ENCODE data around the gene MYO5B.

Gene MYO5B

DNA sequence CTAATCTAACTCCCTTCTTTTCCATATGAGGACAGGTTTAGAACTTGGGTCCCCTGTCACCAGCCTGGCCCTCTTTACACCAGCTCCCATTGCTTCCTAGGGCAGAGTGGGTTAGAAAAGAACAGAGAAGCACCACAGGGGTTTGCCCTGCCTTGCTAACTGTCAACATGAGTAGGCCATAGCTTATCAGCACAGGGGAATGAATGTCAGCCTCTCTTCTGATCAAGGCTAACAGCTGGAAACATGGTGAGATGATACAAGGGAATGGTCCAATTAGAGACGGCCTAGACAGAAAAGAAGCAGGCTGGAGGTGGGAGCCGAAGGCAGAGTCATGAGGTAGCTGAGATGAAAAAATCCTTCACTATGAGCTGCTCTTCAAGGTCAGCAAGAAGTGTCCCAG is 192.2 kb downstream of the MYO5B start:
- Histone ChIP-seq H3K79me2 (ENCODE audit: control insufficient read depth, low read length) (no peaks in the 10 kb centered on the region), H3K4me2 (ENCODE audit: low read length) (no peak overlapping the region), H4K20me1 (ENCODE audit: control insufficient read depth, insufficient read depth, low read depth, low read length) (no peaks in the 10 kb centered on the region), H3K4me1 (ENCODE audit: control insufficient read depth, low read length) (no peaks in the 10 kb centered on the region), H3K27ac (ENCODE audit: low read depth, low read length) (no peak overlapping the region), H3K36me3 (ENCODE audit: control insufficient read depth, low read length) (no peaks in the 10 kb centered on the region), H3K9me3 (ENCODE audit: control insufficient read depth, insufficient read depth, low read length) (no peaks in the 10 kb centered on the region), H3F3A (ENCODE audit: control insufficient read depth, insufficient read depth) (no peaks in the 10 kb centered on the region), H3K4me3 (ENCODE audit: low read length) (no peak overlapping the region), H3K9me2 (replicated peaks; ENCODE audit: control insufficient read depth, low read length) (no peaks in the 10 kb centered on the region), H3K27me3 (ENCODE audit: control insufficient read depth, low read length) (peaks cover 12% of the 10 kb centered on the region; the same call in 1 of the 2 replicates)
- no peak for TF ChIP-seq EZH2phosphoT487 (IDR thresholded peaks at IDR 0.05; ENCODE audit: borderline replicate concordance, low read length)
- TF ChIP-seq CTCF (IDR thresholded peaks at IDR 0.05; ENCODE audit: low read depth, low read length, poor library complexity, severe bottlenecking), result no peak

DNA sequence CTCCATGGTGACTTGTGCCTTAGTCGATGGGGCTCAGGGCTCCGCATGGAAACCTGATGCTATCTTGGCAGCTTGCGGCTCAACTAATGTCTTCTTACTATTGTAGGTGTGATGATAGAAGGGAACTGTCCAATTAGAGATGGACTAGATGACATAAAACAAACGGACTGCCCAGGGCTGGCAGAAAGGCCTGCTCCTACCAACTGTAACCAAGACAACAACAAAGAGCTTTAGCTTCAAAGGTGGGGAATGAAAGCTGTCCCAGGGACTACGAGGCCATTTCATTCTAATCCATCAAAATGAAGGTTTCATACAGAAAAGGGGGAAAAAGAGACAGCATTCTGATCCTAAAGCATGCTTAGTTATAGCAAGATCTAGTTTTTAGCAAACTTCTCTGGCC is 194.7 kb downstream of the MYO5B start:
- H3F3A ChIP-seq (ENCODE audit: control insufficient read depth, insufficient read depth), result no peaks in the 10 kb centered on the region
- no peak overlapping the region for H3K4me2 ChIP-seq (ENCODE audit: low read length)
- no peaks in the 10 kb centered on the region for H3K4me1 ChIP-seq (ENCODE audit: control insufficient read depth, low read length)
- H3K9me3 ChIP-seq (ENCODE audit: control insufficient read depth, insufficient read depth, low read length), result no peaks in the 10 kb centered on the region
- H3K79me2 ChIP-seq (ENCODE audit: control insufficient read depth, low read length), result no peaks in the 10 kb centered on the region
- no peaks in the 10 kb centered on the region for H3K9me2 ChIP-seq (replicated peaks; ENCODE audit: control insufficient read depth, low read length)
- no peaks in the 10 kb centered on the region for H3K36me3 ChIP-seq (ENCODE audit: control insufficient read depth, low read length)
- H4K20me1 ChIP-seq (ENCODE audit: control insufficient read depth, insufficient read depth, low read depth, low read length), result no peaks in the 10 kb centered on the region
- TF ChIP-seq CTCF (IDR thresholded peaks at IDR 0.05; ENCODE audit: low read depth, low read length, poor library complexity, severe bottlenecking) (no peak), EZH2phosphoT487 (IDR thresholded peaks at IDR 0.05; ENCODE audit: borderline replicate concordance, low read length) (no peak)
- no peak overlapping the region for H3K4me3 ChIP-seq (ENCODE audit: low read length)
- H3K27ac ChIP-seq (ENCODE audit: low read depth, low read length), result no peak overlapping the region
- H3K27me3 ChIP-seq (ENCODE audit: control insufficient read depth, low read length), result peaks cover 9% of the 10 kb centered on the region; the same call in 1 of the 2 replicates

- H3K4me2 ChIP-seq (ENCODE audit: low read length), result no peak overlapping the region
- H3K4me3 ChIP-seq (ENCODE audit: low read length), result no peak overlapping the region
- TF ChIP-seq CTCF (IDR thresholded peaks at IDR 0.05; ENCODE audit: low read depth, low read length, poor library complexity, severe bottlenecking) (no peak), EZH2phosphoT487 (IDR thresholded peaks at IDR 0.05; ENCODE audit: borderline replicate concordance, low read length) (no peak)
- no peaks in the 10 kb centered on the region for H3F3A ChIP-seq (ENCODE audit: control insufficient read depth, insufficient read depth)
- H3K4me1 ChIP-seq (ENCODE audit: control insufficient read depth, low read length), result no peaks in the 10 kb centered on the region
- peaks cover 9% of the 10 kb centered on the region; the same call in 1 of the 2 replicates for H3K27me3 ChIP-seq (ENCODE audit: control insufficient read depth, low read length)
- no peaks in the 10 kb centered on the region for H3K79me2 ChIP-seq (ENCODE audit: control insufficient read depth, low read length)
- no peaks in the 10 kb centered on the region for H3K9me3 ChIP-seq (ENCODE audit: control insufficient read depth, insufficient read depth, low read length)
- H3K36me3 ChIP-seq (ENCODE audit: control insufficient read depth, low read length), result no peaks in the 10 kb centered on the region
- H3K9me2 ChIP-seq (replicated peaks; ENCODE audit: control insufficient read depth, low read length), result no peaks in the 10 kb centered on the region
- no peaks in the 10 kb centered on the region for H4K20me1 ChIP-seq (ENCODE audit: control insufficient read depth, insufficient read depth, low read depth, low read length)
- no peak overlapping the region for H3K27ac ChIP-seq (ENCODE audit: low read depth, low read length)
Observed at GRCh38 chr18:49999128-49999527, 195.8 kb downstream of the MYO5B start.

All from DOHH2 (cell line).